Measurements from ENCODE around the gene SMG9. TPM values are rescaled to one million over a fixed set of nuclear protein-coding genes. Genes with fewer than 3 reads are reported as not detected.

SMG9 gene, protein sequence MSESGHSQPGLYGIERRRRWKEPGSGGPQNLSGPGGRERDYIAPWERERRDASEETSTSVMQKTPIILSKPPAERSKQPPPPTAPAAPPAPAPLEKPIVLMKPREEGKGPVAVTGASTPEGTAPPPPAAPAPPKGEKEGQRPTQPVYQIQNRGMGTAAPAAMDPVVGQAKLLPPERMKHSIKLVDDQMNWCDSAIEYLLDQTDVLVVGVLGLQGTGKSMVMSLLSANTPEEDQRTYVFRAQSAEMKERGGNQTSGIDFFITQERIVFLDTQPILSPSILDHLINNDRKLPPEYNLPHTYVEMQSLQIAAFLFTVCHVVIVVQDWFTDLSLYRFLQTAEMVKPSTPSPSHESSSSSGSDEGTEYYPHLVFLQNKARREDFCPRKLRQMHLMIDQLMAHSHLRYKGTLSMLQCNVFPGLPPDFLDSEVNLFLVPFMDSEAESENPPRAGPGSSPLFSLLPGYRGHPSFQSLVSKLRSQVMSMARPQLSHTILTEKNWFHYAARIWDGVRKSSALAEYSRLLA
- 71.9 and 73.9 TPM in 2 replicates for total RNA-seq

DNA sequence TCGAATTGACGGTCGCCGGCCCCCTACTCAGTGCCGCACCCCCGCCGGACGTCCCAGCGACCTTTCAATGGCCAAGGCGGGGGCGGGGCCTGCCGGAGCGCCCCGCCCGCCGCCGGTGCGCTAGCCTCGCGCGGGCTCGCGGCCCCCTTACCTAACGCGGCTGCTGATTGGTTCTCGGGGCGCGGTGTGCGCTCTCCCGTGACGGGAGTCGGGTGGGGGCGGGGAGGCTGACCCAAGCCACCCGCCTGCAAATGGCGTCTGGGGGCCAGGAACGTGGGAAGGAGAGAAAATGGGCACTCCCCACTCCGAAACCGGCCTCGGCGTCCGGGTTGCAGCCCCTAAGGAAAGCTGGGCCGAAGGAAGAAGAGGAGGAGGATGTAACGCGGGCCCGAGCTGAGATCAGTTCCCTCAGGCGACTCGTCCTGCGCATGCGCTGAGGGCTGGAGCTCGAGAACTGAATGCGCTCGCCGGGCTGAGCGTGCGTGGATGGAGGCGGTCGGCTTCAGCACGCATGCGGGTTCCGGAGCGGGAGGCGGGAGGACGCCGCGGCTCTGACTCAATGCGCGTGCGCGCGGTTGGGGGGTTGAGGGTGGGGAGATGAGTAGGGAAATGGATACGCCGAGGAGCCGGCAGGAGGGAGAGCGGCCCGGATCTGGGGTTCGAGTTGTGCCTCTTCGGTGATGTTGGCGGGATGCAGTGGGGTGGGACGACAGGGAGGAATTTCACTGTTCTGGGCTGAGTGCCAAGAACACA lies at the start of gene SMG9:
SMG9 (minus strand) TSS at position 460 of the 753 bp plus-strand sequence. CDS start 4,221 bp downstream, outside the sequence.
- intact Hi-C loops (cut with micrococcal nuclease) = loop anchor here (1.0 to 10.0 kb wide), 8 partner anchors 9 to 1140 kb away; partner anchors contain the start of genes IRGQ, TOMM40, ZNF575 and ZNF576

DNA sequence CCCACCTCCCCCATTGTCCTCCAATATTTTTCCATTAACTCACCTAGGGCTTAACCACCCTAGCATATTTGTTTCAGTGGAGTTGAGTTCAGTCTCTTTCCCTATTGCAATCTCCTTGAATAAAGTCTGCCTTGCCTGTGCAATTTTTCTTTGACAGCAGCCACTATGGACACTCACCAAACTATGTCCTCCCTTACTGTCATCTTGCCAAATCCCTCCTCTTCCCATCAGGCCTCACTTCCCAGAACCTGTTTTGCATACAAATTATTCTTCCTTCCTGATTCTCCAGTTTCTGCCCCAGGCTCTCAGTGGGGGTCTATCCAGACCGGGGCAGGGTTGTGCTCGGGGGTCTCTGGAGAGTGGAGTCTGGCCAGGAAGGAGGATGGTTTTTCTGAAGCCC lies 49.7 kb upstream of the SMG9 start:
- intact Hi-C loops (cut with micrococcal nuclease) = no loop called here

DNA sequence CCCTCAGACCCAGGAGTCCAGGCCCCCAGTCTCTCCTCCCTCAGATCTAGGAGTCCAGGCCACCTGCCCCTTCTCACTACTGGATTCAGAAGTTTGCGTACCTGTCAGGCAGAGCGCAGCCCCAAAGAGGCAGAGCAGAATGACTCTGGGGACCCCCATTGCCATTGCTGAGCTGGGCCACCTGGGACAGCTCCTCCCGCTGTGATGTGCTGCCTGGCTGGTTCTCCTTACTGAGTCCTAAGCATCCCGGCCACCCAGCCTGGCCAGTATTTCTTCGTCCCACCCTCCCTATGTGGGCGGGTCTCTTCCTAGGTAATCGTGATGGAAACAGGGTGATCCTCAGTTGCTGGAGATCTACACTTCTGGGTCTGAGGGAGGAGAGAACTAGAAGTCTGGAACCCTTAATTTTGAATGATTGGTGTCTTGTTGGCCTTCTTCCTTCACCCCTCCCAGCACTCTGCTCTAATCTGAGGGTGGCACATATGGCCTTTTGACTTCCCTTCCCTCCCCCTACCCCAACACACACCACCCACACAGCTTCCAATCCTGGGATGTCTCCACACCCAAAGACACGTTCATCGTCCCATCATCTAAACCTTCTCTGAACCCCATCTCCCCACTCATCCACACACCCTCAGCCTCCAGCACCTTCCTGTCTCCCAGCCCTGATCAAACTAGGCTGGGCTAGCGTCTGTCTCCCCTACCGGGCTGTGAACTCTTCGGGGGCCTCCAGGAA lies 47.6 kb upstream of the SMG9 start, which contains the start of gene LYPD5:
LYPD5 (minus strand) TSS at position 232 of the 736 bp plus-strand sequence; CDS start at position 165, 67 bp downstream.
- intact Hi-C loops (cut with micrococcal nuclease) = no loop called here

DNA sequence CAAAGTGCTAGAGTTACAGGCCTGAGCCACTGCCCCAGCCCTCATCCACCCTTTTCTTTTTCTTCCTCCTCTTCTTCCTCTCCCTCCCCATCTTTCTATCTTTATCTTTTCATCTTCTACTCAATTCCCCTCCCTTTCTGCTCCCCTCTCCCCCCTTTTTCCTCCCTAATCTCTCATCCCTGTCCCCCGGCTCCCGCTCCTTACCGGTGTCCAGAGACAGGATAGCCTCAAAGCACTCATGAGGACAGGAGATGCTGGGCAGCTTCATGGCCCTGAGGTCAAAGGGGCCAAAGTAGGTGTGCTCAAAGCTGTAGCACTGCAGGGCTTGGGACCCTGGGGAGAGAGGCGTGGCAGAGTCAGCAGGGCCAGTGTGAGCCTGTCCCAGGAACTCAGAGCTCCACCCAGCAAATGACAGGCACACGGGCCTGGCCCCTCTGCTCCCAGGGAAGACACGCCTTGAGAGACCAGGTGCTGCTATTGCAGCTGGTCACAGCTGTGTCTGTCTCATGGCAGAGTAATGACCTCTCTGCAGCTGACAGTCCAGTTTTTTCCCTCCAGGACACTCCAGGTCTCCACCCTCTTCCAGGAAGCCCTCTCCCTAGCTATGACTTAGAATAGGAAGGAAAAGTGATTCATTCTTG lies 44.9 kb upstream of the SMG9 start:
- intact Hi-C loops (cut with micrococcal nuclease) = no loop called here

DNA sequence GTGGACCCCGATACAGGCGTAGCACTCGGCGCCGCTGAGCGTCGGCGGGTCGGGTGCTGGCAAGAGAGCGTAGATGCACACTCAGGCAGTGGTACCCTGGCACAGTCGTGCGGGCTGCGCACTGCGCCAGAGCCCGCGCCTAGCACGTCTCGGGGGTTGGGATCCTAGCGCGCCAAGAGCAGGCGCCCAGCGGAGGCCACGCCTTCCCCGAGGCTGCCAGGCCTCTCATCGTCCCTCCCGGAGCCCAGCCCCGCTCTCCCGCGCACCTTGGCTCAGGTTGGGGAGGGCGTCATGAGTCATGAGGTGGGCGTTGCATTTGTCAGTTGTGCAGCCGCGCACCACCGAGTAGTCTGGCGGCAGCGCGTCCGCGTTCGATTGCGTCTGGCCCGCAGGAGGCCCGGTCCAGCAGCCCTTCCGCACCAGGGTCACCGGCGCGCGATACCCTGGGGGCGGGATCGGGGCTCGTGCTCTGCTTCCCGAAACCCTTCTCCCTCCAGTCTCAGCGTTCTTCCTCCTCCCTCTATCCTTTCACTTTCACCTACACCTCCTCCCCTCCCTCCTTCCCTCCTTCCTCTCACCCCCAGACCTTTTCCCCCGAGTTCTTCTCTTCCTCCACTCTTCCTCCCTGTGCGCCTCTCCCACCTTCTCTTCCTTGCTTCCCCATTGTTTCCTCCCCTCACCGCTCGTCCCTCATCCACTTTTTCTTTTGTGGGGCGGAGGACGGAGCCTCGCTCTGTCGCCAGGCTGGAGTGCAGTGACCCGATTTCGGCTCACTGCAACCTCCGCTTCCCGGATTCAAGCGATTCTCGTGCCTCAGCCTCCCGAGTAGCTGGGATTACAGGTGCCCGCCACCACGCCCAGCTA lies 44.0 kb upstream of the SMG9 start:
- intact Hi-C loops (cut with micrococcal nuclease) = no loop called here

DNA sequence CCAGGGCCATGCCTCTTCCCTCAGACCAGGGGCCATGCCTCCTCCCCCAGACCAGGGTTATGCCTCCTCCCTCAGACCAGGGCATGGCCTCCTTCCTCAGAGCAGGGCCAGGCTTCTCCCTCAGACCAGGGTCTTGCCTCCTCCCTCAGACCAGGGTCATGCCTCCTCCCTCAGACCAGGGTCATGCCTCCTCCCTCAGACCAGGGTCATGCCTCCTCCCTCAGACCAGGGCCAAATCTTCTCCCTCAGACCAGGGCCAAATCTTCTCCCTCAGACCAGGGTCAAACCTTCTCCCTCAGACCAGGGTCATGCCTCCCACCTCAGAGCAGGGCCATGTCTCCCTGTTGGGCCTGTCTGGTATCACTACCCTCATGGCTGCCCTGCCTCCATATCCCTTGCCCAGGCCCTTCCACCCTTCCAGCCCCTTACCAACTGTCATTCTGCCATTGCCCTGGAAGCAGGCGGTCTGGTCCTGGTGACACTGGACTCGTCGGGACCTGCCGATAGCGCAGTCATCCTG lies 43.3 kb upstream of the SMG9 start:
- intact Hi-C loops (cut with micrococcal nuclease) = no loop called here

DNA sequence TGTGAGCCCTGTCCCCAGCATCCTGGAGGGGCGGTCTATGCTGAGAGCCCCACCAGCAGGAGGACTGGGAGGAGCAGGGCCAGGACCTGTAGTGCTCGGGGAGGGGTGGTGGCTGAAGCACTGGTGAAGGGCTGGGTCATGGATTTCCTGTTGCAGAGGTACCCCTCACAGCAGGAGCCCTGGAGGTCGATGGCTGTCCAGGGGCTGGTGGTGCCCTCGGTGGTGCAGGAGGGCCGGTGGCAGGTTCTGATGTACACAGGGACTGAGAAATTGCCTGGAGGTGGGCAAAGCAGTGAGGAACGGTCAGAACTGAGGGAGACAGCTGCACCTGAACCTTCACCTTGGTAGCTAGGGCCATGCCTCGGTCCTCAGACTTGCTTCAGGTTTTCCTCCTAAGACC lies 42.8 kb upstream of the SMG9 start:
- intact Hi-C loops (cut with micrococcal nuclease) = no loop called here

DNA sequence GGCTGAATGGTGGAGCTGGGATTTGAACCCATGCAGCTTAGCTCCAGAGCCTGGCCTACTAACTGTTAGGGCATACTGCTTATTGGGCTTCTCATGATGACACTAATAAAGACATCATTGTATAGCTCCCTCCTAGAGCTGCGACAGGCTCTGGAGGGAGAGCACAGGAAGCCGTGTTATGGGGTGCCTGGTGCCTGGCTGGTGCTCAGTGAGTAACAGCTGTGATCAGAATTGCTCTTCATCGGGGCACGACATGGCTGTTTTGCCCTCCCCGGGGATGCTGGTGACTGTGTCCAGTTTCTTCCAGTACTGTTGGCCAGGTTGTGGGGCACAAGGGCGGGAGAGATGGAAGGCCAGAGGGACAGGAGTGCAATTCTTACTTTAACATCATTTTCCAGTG lies 42.4 kb upstream of the SMG9 start:
- intact Hi-C loops (cut with micrococcal nuclease) = no loop called here

DNA sequence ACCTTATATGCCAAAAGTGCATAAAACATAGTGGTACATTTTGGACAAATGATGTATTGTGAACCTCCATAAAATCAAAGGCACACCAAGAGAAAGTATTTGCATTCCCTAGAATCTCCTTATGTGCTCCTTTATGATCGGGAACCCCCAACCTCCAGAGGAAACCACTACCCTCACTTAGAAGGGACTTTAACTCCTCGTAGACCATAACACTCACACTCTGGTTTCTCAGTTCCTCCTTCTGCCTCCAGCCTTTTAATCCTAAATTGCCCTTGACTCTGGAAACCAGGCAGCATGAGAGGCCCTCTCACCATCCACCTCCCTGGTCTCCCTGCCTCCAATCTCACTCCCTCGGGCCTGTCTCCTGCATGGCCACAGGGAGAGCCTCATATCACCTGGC lies 35.8 kb upstream of the SMG9 start:
- intact Hi-C loops (cut with micrococcal nuclease) = no loop called here

DNA sequence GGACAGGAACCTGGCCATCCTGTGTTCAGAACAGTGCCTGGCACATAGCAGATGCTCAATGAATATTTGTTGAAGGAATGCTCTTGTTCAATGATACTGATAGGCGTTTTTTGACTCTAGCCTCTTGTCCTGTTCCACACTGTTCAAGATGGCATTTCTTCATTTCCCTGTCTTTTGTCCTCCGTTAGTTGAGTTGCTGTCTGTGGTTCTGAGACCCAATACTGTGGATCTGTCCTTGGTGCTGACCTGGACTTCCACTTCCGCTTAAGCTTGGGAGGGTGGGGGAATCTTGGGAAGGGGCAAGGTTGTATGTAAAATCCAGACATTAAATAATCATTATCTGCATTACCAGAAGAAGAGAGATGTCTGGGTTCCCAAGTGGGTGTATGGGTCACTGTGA lies 34.3 kb upstream of the SMG9 start:
- intact Hi-C loops (cut with micrococcal nuclease) = loop anchor here (10.0 kb wide), 1 partner anchor 324 kb away; the partner anchor contains the start of gene LYPD3

DNA sequence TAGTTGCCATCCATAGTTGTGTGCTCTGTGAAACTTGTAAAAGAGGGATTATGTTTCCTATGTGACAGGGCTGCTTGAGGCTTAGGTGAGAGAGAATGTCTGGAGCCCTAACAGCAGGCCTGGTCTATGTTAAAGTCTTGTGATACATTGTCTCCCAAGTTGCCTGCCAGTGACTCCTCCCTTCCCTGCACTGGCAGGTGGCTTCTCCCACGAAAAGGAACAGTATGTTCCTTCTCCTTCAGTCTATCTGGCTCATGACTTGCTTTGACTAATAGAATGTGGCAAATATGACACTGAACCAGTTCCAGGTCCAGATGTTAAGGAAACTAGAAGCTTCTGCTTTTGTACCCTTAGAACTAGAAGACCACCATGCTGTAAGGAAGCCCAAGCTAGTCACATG lies 31.9 kb upstream of the SMG9 start:
- intact Hi-C loops (cut with micrococcal nuclease) = loop anchor here (10.0 kb wide), 1 partner anchor 322 kb away; the partner anchor contains the start of gene LYPD3

DNA sequence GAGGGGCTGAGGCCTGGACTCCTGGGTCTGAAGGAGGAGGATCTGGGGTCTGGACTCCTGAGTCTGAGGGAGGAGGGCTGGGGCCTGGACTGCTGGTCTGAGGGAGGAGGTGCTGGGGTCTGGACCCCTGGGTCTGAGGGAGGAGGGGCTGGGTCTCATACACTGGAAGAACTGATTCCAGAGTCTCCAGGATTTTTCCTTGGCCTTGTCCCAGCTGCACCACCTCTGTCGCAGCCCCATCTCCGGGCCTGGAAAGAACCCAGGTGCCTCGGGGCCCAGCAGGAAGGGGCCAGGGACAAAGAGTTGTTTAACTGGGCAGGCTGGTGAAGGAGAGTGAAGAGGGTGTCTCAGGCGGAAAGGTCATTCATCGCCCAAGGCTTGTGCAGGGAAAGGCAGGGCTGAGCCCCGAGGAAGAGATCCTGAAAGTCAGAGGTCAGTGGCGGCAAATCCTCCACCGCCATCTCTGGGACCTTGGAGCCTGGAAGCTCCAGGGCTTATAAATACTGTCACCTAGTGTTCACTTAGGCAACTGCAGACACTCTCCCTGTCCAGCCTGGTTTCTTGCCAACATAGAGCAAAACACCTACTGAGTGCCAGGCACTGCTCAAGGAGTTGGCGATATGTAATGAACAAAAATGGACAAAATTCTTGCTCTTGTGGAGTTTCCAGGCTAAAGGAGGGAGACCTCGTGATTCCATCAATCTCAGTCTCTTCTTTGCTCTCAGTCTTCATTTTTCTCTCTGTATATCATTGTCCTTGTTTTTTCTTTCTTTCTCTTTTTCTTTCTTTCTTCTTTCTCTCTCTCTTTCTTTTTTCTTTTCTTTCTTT lies 30.4 kb upstream of the SMG9 start:
- intact Hi-C loops (cut with micrococcal nuclease) = loop anchor here (1.0 to 10.0 kb wide), 5 partner anchors 20 to 320 kb away; partner anchors contain the start of genes LYPD3 and SMG9

DNA sequence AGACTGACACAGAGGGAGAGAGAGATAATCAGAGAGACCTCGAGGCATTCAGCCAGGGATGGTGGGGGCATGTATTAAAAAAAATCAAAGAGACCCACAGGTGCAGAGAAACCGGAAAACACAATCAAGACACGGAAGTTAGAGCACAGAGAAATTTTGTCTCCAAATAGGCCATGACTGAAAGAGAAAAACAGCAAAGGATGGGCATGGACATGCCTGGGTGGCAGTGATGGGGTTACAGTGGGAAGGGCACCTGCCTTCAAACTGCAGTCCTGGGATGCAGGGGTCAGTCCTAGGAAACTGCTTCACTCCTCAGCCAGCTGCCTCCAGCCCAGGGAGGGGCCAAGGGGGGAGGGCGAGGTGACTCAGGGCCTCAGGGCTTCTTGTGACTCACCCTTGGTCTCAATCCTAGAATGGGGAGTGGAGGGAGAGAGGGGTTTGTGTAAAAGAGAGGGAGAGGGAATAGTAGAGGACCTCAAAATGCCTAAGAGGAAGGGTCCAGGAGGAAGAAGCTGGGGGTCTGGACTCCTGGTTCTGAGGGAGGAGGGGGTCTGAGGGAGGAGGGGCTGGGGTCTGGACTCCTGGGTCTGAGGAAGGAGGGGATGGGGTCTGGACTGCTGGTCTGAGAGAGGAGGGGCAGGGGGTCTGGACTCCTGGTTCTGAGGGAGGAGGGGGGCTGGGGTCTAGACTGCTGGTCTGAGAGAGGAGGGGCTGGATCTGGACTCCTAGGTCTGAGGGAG lies 29.6 kb upstream of the SMG9 start:
- intact Hi-C loops (cut with micrococcal nuclease) = loop anchor here (10.0 kb wide), 1 partner anchor 320 kb away; the partner anchor contains the start of gene LYPD3

DNA sequence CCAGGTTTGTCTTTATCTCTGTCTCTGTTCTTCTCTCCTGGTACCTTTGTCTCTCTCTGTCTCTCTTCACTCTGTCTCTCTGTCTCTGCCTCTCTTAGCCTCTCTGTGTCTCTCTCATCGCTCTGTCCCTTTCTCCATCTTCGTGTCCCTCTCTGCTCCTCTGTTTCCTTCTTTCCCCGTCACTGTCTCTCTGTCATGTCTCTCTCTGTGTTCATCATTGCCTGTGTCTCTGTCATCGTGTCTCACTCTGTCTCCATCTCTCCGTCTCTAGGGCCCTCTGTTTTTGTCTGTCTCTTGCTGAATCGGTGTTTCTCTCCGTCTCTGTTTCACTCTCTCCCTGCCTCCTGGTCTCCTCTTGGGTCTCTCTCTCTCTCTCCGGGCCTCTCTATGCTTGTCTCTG lies 28.9 kb upstream of the SMG9 start:
- intact Hi-C loops (cut with micrococcal nuclease) = loop anchor here (10.0 kb wide), 1 partner anchor 319 kb away; the partner anchor contains the start of gene LYPD3

DNA sequence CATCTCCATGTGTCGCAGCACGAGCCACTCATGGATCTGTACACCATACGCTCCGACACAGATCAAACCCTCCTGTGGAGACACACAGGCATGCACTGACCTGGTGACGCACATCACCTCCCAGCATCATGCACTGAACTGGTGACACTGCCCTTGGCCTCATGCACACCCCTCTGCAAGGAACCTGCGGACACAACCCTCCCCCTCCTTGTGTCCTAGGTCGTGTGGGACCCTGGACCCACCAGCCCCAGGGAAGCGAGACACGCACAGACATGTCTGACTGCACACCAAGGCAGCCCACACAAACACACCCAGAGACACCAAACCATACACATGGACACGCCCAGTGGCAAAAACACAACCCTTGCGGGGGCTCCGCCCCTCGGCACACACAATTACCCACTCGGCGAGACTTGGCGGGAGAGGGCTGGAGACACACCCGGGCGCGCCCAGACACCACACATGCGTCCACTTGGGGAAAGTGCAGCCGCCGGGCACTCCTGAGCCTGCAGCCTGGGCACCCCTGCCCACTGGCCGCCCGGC lies 28.0 kb upstream of the SMG9 start:
- intact Hi-C loops (cut with micrococcal nuclease) = loop anchor here (10.0 kb wide), 1 partner anchor 318 kb away; the partner anchor contains the start of gene LYPD3

DNA sequence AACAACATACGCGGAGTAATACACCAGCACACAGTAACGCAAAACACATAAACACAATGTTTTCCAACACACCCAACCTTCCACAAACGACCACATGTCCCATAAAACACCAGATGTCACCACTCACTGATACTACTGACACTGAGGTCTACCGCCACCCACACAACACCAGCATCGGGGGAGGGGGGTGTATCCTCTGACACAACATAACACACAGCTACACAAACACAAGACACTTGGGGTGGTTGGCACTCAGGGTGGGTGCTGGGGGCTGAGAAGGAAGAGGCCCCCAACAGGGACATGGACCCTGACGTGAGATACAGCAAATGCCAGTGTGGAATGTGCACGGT lies 27.5 kb upstream of the SMG9 start:
- intact Hi-C loops (cut with micrococcal nuclease) = loop anchor here (10.0 kb wide), 1 partner anchor 317 kb away; the partner anchor contains the start of gene LYPD3

DNA sequence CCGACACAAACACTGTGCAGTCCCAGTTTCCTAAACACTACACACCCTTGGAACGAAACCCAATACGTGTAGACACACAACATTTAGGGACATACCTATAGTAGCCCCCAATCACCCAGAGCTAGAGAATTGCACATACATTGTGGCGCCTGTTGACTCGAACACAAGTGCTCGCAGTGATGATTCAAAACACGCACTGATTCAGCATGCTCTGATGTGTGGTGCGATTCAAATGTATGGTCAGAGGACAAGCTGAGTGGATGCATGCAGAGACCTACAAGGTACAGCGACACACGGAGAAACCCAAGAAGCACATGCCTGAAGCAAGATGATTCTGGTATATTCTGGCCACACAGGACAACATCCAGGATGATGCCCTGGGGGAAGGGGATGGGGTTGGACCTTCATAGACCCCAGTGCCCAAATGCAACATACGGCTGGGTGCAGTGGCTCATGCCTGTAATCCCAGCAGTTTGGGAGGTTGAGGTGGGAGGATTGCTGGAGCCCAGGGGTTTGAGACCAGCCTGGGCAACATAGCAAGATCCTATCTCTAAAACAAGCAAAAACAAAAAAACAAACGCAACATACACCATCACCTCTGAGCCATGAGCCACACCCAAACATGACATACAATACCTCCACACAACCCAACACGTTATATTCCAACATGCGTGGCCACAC lies 27.0 kb upstream of the SMG9 start:
- intact Hi-C loops (cut with micrococcal nuclease) = loop anchor here (1.0 to 10.0 kb wide), 3 partner anchors 16 to 317 kb away; partner anchors contain the start of genes LYPD3 and SMG9
